Dendritic cell treated with granulocyte-macrophage colony-stimulating factor and Interleukin-4, amounts not matched to agents 40 ng/mL and 50 ng/mL, for 4 days (primary cell): ENCODE data around the gene AGAP1.

Experiments
- H3K27ac Mint-ChIP-seq: one replicate; pipeline ENCODE4 v1.8.0; 2022; ENCODE audit warnings: mild to moderate bottlenecking, mixed read lengths
- H3K27me3 Mint-ChIP-seq: one replicate; pipeline ENCODE4 v1.8.0; 2022; ENCODE audit warnings: mild to moderate bottlenecking, mixed read lengths
- H3K36me3 Mint-ChIP-seq: one replicate; pipeline ENCODE4 v1.8.0; 2022; ENCODE audit warnings: low read depth, mixed read lengths
- H3K4me1 Mint-ChIP-seq: one replicate; pipeline ENCODE4 v1.8.0; 2022; ENCODE audit warnings: low read depth, mixed read lengths
- H3K4me3 Mint-ChIP-seq: one replicate; pipeline ENCODE4 v1.8.0; 2022; ENCODE audit warnings: mild to moderate bottlenecking, moderate library complexity, mixed read lengths
- H3K9me3 Mint-ChIP-seq: one replicate; pipeline ENCODE4 v1.8.0; 2022; ENCODE audit warnings: mixed read lengths
- intact Hi-C: fragments of 100-400 bp; cut with micrococcal nuclease; formaldehyde crosslinking; loops from one replicate; pipeline ENCODE4 v1.15.0; 2022

Gene AGAP1

DNA sequence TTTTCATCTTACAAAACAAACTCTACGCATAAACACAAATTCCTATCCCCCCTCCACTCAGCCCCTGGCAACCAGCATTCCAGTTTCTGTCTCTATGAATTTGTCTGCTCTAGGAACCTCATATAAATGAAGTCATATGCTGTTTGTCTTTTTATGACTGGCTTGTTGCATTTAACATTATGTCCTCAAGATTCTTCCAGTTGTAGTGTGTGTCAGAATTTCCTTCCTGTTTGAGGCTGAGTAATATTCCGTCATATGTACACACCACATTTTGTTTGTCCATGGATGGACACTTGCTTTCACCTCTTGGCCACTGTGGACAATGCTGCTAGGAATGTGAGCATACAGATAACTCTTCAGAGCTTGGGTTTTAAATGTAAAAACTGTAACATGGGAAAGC is 402.2 kb downstream of the AGAP1 start:
- no peaks in the 10 kb centered on the region for H3K4me1 Mint-ChIP-seq

DNA sequence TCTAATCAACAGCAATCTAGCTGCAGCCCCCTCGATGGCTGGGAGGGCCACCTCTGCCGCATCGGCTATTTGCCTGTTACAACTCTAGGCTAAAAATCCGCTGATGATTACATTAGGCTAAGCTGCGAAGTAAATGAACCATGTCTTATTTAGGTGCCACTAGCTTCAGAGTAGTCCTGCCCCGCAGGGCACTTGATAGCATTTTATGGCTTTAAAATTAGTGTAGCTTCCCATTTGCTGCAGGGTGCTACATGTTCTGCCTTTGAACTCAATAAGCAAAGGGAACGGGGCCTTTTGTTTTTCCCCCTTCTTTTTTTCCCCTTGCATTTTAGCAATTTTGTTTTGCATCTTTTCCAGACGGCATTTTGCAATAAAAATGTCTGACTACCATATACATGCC is 404.1 kb downstream of the AGAP1 start:
- Mint-ChIP-seq H3K27me3 (no peaks in the 10 kb centered on the region), H3K36me3 (no peaks in the 10 kb centered on the region), H3K4me3 (no peak overlapping the region), H3K4me1 (no peaks in the 10 kb centered on the region), H3K9me3 (no peaks in the 10 kb centered on the region), H3K27ac (no peak overlapping the region)
- intact Hi-C loops, result no loop called here

More for the DNA sequence above, 402.2 kb downstream of the AGAP1 start:
- no peak overlapping the region for H3K27ac Mint-ChIP-seq
- intact Hi-C loops, result no loop called here
- no peaks in the 10 kb centered on the region for H3K36me3 Mint-ChIP-seq
- no peaks in the 10 kb centered on the region for H3K27me3 Mint-ChIP-seq
- no peaks in the 10 kb centered on the region for H3K9me3 Mint-ChIP-seq
- H3K4me3 Mint-ChIP-seq, result no peak overlapping the region

GRCh38 chr2:235898766-235899165 is 404.9 kb downstream of the AGAP1 start:
- Mint-ChIP-seq H3K27ac (no peak overlapping the region), H3K9me3 (no peaks in the 10 kb centered on the region), H3K4me3 (no peak overlapping the region), H3K4me1 (no peaks in the 10 kb centered on the region), H3K27me3 (no peaks in the 10 kb centered on the region), H3K36me3 (no peaks in the 10 kb centered on the region)
- intact Hi-C loops, result no loop called here

GRCh38 chr2:235900631-235901030 is 406.8 kb downstream of the AGAP1 start:
- intact Hi-C loops, result no loop called here
- Mint-ChIP-seq H3K36me3 (no peaks in the 10 kb centered on the region), H3K27me3 (peaks cover 2% of the 10 kb centered on the region), H3K27ac (no peak overlapping the region), H3K4me3 (no peak overlapping the region), H3K9me3 (no peaks in the 10 kb centered on the region), H3K4me1 (no peaks in the 10 kb centered on the region)

GRCh38 chr2:235901243-235901642 is 407.4 kb downstream of the AGAP1 start:
- Mint-ChIP-seq H3K27ac (no peak overlapping the region), H3K9me3 (no peaks in the 10 kb centered on the region)
- intact Hi-C loops, result no loop called here

GRCh38 chr2:235903782-235904584 is 410.1 kb downstream of the AGAP1 start:
- H3K4me3 Mint-ChIP-seq, result no peak overlapping the region
- no peaks in the 10 kb centered on the region for H3K4me1 Mint-ChIP-seq
- intact Hi-C loops, result no loop called here
- H3K9me3 Mint-ChIP-seq, result no peaks in the 10 kb centered on the region
- no peak overlapping the region for H3K27ac Mint-ChIP-seq
- peaks cover 2% of the 10 kb centered on the region for H3K27me3 Mint-ChIP-seq
- H3K36me3 Mint-ChIP-seq, result no peaks in the 10 kb centered on the region

More at GRCh38 chr2:235901243-235901642, 407.4 kb downstream of the AGAP1 start:
- H3K4me1 Mint-ChIP-seq, result no peaks in the 10 kb centered on the region
- peaks cover 2% of the 10 kb centered on the region for H3K27me3 Mint-ChIP-seq
- no peaks in the 10 kb centered on the region for H3K36me3 Mint-ChIP-seq
- no peak overlapping the region for H3K4me3 Mint-ChIP-seq

DNA sequence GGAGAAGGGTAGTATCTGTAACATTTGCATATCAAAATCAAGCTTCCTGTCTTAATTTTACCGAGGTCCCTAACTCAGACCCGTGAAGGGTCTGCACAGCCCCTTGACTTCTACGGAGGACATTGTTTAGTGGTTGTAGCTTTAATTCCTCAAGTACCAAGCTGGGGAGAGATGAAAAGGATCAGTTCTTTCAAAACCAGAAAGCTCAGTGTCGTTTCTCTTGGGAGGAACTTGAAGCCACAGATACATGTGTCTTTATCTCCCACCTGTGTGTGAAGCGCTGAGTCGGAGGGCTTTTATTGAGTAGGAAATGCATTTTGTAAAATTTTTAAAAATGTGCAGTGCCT is 410.7 kb downstream of the AGAP1 start:
- no peaks in the 10 kb centered on the region for H3K36me3 Mint-ChIP-seq
- no peaks in the 10 kb centered on the region for H3K9me3 Mint-ChIP-seq
- intact Hi-C loops, result no loop called here
- no peak overlapping the region for H3K4me3 Mint-ChIP-seq
- no peaks in the 10 kb centered on the region for H3K4me1 Mint-ChIP-seq
- peaks cover 2% of the 10 kb centered on the region for H3K27me3 Mint-ChIP-seq
- H3K27ac Mint-ChIP-seq, result no peak overlapping the region

GRCh38 chr2:235908826-235909225 is 415.0 kb downstream of the AGAP1 start:
- Mint-ChIP-seq H3K36me3 (no peaks in the 10 kb centered on the region), H3K4me1 (no peaks in the 10 kb centered on the region), H3K27ac (no peak overlapping the region), H3K9me3 (no peaks in the 10 kb centered on the region), H3K4me3 (no peak overlapping the region), H3K27me3 (peaks cover 2% of the 10 kb centered on the region)
- intact Hi-C loops, result no loop called here

DNA sequence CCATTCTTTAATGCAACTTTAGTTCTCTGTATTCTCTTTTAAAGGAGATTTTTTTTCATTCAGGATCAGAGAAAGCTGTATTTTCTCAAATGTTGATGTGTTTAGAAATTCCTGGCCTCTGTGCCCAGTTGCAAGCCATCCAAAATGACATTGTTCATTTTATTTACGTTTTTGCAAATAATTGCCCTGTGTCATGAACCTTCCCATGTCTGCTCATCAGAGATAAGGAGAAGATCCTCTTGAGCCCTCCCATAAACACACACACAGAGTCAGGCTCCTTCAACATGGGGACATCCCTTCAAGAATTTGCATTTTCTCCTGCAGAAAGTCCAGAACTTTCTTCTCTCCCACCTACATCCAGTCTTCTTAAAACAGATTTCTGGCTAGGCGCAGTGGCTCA is 415.5 kb downstream of the AGAP1 start:
- Mint-ChIP-seq H3K4me1 (no peaks in the 10 kb centered on the region), H3K4me3 (no peak overlapping the region), H3K27ac (no peak overlapping the region), H3K36me3 (no peaks in the 10 kb centered on the region), H3K9me3 (peaks cover 3% of the 10 kb centered on the region), H3K27me3 (peaks cover 2% of the 10 kb centered on the region)
- intact Hi-C loops, result no loop called here

DNA sequence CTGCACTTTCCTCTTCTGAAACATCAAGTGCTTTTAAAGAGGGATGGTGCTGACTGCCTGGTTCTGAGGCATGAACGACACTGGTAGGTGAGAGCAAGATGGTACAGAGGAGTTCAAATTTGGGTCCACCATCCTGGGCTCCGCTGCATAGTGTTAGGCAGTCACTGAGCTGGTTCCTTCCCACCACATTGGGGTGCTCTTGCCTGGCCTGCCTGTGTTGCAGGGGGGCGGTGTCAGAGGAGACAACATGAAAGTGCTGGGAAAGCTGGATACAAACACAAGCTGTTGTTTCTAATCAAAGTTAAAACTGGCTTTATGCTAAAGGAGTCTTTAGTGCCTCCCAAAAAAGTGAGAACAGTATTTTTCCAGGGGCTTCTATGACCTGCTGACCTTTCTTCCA is 416.2 kb downstream of the AGAP1 start:
- Mint-ChIP-seq H3K9me3 (peaks cover 9% of the 10 kb centered on the region), H3K27me3 (peaks cover 2% of the 10 kb centered on the region), H3K4me3 (no peak overlapping the region), H3K27ac (no peak overlapping the region), H3K4me1 (no peaks in the 10 kb centered on the region), H3K36me3 (no peaks in the 10 kb centered on the region)
- intact Hi-C loops, result no loop called here

DNA sequence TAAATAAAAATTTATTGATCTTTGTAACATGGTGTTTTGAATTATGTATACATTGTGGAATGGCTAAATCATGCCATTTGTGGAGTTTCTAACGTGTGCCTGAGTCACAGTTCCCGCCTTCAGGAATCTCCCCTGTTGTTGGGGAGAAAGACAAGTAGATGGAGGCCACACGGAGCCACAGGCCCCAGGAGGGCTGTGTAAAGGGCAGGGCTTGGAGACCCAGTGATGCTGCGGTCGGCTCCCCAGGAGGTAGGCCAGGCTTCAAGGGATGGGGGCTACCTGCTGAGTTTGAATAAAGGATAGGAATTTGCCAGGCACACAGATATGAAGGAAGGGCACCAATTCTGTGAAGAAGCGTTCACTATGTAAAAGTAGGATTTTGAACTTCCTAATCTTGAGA is 417.3 kb downstream of the AGAP1 start:
- Mint-ChIP-seq H3K4me1 (no peaks in the 10 kb centered on the region), H3K36me3 (no peaks in the 10 kb centered on the region), H3K9me3 (peaks cover 9% of the 10 kb centered on the region), H3K4me3 (no peak overlapping the region), H3K27ac (no peak overlapping the region), H3K27me3 (no peaks in the 10 kb centered on the region)
- intact Hi-C loops, result no loop called here

DNA sequence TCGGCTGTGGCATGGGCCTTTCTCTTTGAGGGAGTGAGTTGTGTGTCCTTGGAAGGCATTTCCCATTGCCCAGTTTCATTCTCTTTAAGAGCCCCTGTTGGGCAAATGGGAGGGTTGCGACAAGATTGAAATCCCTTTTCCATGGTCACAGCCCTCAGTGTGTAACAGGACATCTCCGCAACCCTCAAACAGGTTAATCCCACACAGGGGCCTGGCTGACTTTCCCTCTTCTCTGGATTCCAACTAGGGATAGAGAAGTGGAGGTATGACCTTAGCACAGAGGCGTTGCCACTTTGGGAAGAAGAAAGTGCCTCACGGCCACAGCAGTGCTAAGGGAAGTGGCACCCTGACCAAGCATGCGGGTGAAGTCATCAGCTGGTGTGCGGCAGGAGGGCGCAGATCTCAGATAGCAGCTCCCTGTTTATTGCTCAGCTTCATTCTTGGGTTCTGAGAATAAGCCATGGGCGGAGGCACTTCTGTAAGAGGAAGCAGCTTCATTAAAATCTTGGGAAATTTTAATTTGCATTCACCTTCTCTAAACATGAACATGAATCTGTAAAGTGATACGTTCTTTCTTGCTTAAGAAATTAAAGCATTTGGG is 417.9 kb downstream of the AGAP1 start:
- peaks cover 9% of the 10 kb centered on the region for H3K9me3 Mint-ChIP-seq
- no peaks in the 10 kb centered on the region for H3K4me1 Mint-ChIP-seq
- no peaks in the 10 kb centered on the region for H3K36me3 Mint-ChIP-seq
- H3K27me3 Mint-ChIP-seq, result no peaks in the 10 kb centered on the region
- intact Hi-C loops, result no loop called here
- no peak overlapping the region for H3K4me3 Mint-ChIP-seq
- H3K27ac Mint-ChIP-seq, result no peak overlapping the region

DNA sequence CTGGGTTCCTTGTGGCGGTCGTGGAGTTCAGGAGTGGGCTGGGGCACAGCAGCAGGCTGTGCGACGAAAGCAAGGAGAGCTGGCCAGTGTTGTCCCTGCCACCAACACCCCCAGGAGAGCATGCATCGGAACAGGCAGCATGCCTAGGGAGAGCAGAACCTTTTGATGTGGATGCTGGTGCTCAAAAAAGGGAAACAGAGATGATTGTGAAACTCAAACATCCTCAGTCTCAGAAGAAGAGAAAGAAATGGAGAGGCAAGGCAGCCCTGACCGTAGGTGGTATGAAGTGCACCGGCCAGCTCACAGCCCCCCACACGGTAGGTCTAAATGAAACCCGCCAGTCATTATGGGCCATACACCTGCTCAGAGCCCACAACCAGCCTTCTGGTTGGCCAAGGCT is 420.9 kb downstream of the AGAP1 start:
- H3K27me3 Mint-ChIP-seq, result no peaks in the 10 kb centered on the region
- intact Hi-C loops, result no loop called here

GRCh38 chr2:235917506-235917905 is 423.7 kb downstream of the AGAP1 start:
- Mint-ChIP-seq H3K4me1 (no peaks in the 10 kb centered on the region), H3K27me3 (no peaks in the 10 kb centered on the region), H3K9me3 (peaks cover 17% of the 10 kb centered on the region), H3K27ac (no peak overlapping the region), H3K4me3 (no peak overlapping the region), H3K36me3 (no peaks in the 10 kb centered on the region)
- intact Hi-C loops, result no loop called here

More for the DNA sequence above, 420.9 kb downstream of the AGAP1 start:
- Mint-ChIP-seq H3K4me3 (no peak overlapping the region), H3K9me3 (peaks cover 17% of the 10 kb centered on the region), H3K4me1 (no peaks in the 10 kb centered on the region), H3K36me3 (no peaks in the 10 kb centered on the region), H3K27ac (no peak overlapping the region)

- H3K4me3 Mint-ChIP-seq, result no peak overlapping the region
- peaks cover 17% of the 10 kb centered on the region for H3K9me3 Mint-ChIP-seq
- no peaks in the 10 kb centered on the region for H3K4me1 Mint-ChIP-seq
- no peaks in the 10 kb centered on the region for H3K36me3 Mint-ChIP-seq
- intact Hi-C loops, result no loop called here
- no peaks in the 10 kb centered on the region for H3K27me3 Mint-ChIP-seq
- H3K27ac Mint-ChIP-seq, result no peak overlapping the region
These were observed 425.0 kb downstream of the AGAP1 start for GRCh38 chr2:235918876-235919275.
